GOT3 (cell line): Measurements from ENCODE around the gene ACKR2.

ENCODE experiments used
- DNase-seq: peaks from one replicate; lab custom pipeline; 2025; ENCODE audit warnings: mixed read lengths; lab: John Stamatoyannopoulos, UW

Gene ACKR2, protein sequence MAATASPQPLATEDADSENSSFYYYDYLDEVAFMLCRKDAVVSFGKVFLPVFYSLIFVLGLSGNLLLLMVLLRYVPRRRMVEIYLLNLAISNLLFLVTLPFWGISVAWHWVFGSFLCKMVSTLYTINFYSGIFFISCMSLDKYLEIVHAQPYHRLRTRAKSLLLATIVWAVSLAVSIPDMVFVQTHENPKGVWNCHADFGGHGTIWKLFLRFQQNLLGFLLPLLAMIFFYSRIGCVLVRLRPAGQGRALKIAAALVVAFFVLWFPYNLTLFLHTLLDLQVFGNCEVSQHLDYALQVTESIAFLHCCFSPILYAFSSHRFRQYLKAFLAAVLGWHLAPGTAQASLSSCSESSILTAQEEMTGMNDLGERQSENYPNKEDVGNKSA

DNA sequence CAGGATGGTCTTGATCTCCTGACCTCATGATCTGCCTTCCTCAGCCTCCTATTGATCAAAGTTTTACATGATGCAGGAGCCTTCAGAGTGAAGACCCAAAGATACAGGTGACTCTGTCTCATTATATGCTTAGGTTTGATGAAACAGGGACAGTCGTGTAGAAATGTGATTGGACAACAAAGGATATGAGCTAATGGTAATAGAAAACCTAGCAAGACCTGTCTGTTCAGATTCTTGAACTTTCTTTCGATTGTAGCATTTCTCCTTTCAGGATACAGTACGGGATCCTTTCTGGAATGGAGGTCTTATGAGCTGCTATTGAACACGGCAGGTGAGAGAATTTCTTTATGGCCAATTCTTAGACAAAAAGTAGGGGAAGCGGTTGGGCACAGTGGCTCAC, at the start of gene ACKR2:
ACKR2 (plus strand) TSS at position 244 of the 400 bp plus-strand sequence. CDS start 55,058 bp downstream, outside the sequence.
- DNase-seq, result no peak

DNA sequence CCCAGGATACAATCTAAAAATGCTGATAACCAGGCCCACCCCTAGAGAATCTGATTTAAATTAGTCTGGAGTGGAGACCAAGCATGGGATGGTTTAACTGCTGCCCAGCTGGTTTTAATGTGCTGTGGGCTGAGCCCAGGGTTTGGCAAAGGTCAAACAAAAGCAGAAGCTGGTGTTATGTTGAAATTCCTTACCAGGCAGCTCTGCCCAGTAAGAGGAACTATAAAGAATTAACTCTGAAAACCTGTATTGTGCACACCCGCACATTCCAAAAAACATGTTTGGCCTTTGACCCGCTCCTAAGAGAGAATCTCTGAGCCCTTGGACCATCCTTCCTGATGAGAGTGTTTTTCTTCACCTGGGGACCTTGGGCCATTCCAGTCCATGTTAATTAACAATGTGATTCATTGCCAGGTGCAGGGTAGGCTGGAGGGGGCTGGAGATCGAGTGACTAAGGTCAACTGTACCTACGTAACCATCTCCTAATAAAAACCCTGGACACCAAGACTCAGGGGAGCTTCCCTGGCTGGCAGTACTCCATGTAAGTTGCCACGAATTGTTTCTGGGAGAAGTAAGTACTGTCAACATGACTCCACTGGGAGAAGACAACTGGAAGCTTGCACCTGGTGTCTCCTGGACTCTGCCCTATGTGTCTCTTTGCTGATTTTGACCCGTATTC, 47.1 kb upstream of the ACKR2 start:
- DNase-seq, result no peak

DNA sequence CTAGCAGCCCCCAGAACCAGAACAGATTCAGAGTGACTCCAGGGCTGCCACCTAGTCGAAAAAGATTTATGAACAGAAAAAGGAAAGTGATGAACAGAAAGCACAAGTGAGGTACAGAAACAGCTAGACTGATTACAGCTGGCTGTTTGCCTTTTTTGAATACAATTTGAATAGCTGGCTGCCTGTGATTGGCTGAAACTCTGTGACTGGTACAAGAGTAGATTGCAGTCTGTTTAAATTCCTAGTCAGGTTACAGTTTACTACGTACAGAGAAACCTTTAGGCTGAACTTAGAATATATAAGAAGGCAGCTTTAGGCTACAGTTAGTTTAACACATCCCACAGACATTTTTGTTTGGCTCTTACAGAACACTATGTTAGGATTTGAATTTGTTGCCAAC, 46.2 kb upstream of the ACKR2 start:
- no peak for DNase-seq

DNA sequence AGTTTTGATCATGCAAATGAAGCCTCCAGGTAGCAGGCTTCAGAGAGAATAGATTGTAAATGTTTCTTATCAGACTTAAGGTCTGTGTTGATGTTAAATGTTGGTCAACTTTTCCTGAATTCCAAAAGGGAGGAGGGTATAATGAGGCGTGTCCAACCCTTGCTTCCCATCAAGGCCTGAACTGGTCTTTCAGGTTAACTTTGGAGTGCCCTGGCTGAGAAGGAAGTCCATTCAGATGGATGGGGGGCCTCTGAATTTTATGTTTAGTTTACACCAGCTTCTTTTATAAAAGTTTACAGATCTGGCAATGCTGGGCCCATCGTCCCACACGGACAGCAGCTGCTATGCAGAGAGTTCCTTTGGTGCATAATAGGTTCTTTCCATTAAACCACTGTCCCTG, 45.1 kb upstream of the ACKR2 start:
- DNase-seq, result no peak

DNA sequence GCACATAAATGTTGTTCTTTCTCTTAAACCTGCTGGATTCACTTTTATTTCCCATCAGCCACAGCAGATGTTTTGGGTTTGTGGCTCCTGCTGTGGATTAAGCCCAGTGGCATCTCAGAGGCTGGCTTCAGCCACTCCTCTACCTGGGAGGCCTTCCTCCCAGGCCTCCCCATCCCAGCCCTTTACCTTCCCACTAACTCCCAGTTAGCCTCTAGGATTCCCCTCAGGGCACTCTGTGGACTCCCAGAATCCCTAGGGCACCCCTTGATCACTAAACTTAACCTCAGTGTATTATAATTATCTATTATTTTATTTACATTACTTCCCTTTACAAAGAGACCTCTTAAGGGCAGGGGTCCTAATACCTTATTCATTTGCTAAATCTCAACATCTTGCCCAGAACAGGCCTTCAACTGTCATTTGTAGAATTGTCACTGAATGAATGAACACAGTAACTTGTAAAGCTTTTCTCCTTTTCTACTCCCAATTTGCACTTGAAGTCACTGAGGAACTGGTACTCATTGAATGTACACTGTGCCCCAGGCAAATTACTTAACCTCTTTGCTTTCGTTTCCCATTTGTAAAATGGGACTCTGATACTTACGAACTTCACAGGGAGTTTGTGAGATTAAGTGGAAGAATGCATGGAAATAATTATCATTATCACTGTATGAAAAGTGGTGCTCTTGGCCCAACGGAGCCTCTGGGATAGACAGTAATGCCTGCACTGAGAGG, 44.5 kb upstream of the ACKR2 start:
- DNase-seq, result no peak

DNA sequence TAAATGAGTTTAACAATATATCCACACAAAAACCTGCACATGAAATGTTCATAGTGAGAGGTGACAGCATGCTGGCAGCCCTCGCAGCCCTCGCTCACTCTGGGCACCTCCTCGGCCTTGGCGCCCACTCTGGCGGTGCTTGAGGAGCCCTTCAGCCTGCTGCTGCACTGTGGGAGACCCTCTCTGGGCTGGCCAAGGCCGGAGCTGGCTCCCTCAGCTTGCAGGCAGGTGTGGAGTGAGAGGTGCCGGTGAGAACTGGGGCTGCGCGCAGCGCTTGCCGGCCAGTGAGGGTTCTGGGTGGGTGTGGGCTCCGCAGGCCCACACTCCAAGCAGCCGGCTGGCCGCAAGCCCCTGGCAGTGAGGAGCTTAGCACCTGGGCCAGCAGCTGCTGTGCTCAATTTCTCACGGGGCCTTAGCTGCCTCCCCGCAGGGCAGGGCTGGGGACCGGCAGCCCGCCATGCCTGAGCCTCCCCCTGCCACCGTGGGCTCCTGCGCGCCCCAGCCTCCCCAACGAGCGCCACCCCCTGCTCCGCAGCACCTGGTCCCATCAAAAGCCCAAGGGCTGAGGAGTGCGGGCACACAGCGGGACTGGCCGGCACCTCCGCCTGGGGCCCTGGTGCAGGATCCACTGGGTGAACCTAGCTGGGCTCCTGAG, 39.6 kb upstream of the ACKR2 start:
- no peak for DNase-seq

DNA sequence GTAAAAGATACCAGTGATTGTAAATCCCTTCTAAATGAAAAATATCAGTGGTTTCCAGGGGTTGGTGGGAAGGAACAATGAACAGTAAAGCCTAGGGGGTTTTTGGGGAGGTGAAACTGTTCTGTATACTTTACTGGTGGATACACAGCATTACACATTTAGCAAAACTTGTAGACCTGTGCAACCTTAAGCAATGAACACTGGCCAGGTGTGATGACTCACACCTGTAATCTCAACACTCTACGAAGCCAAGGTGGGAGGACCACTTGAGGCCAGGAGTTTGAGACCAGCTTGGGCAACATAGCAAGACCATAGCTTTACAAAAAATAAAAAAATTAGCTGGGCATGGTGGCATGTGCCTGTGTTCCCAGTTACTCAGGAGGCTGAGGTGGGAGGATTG, 38.0 kb upstream of the ACKR2 start:
- no peak for DNase-seq

DNA sequence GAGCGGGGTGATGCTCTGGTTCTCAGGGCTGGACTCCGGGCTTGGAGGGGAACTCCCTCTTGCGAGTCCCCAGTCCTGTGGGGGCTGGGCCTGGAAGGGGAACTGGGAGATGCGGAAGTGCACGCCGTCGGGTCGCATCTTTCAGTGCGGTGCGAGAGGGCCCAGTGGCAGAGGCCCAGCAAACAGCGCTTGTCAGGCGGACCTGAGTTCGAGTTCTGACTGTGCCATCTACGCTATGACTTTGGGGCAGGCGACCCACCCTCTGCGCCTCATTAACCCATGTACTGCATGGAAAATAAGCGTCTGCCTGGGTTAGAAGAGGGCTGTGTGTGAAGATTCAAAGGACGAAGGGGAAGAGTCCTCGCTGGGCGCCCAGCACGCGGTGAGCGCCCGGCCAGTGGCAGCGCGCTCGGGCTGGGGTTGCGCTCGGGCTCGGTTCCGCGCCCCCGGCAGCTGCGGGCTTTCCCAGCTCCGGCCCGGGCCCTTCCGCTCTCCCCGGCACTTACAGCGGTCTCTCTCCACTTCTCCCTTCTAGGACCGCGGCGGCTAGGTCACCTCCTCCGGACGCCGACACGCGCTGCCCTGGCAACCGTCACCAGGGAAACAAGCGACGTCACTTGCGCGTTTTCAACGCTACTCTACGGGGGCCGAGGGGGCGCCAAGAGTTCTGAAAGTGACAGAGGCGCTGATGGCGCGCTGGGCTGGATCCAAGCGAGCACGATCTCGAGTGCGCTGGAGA, 36.4 kb upstream of the ACKR2 start, which contains the start of gene CCDC13:
CCDC13 (minus strand) TSS at position 584 of the 739 bp plus-strand sequence. CDS start 14,908 bp downstream, outside the sequence.
- DNase-seq, result no peak

DNA sequence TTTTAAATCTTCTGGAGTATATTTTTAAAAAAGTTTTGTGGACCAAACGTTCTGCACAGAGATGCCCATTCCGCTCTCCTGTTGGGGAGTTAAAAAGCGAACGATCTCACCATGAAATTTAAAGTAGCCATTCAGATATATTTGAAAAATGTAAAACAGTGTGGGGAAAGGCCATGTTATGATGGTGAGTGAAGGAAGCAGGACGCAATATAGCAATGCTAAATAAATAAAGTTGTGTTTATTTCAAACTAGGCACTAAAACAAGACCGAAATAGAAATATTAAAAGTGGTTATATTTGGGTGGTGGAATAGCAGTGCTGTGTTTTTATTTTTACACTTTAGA, 35.9 kb upstream of the ACKR2 start:
- DNase-seq, result no peak

DNA sequence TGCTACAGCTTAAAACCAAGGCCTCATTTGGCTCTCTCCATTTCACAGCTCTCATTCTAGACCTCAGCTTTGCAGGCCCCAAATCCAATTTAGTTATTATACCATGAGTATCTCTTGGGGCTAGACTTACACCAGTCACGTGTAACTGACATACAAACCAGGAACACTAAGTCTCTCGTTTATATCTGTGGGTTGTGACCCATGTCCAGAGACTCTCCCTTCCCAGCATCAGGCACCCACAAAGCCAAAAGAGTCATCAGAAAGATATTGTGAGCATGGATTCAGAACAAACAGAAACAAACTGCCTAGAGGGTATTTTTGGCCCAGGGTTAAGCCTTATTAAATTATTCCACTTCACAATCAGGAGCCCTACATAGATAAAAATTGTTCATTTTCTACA, 30.6 kb upstream of the ACKR2 start:
- no peak for DNase-seq

DNA sequence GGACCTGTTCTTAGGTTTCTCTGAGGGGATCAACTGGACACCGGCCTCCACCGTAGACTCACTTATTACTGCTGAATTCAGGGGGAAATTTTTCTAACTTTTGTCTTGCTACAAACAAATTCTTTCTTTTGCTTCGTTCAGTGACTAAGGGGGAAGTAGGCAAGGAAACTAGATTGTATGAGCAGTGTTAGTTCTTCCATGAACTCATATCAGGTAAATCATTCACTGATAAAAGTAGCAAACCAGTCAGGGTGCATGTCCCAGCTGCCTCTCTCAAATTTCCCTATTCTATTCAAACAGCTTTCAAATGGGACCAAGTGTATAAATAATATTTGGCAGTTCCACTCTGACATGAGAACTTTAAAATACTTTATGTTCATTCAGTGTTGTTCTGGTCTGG, 28.8 kb upstream of the ACKR2 start:
- DNase-seq, result no peak

DNA sequence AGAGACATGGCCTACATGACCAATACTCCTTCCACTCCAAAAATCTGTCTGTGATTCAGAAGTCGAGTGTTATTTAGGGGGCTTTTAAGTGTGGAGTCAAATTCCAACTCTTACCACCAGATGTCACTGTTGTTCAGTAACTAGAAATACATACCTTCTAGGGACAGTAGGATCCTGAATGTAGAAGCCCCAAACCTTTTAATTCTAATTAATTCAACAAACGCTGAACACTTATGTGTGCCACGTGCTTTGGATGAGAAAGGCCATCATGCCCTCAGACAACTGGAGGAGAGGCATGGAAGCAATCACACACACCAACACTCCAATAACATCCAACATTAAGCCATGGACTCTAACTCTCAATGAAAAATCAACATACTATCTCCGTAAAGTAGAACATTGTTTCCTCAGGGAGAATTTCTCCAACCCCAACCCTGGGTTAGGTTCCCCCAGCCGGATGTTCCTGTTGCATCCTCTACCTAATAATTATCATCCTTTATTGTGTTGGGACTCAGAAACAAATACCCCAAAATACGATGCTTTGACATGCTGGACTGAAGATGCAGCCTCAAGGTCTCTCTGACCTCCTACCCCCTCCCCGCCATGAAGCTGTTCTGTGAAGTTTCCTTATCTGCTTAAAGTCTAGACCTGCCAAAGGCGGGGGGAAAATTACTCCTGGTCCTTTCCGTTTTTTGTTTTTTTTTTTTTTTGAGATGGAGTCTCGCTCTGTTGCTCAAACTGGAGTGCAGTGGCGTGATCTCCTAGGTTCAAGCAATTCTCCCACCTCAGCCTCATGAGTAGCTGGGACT, 28.1 kb upstream of the ACKR2 start:
- DNase-seq, result no peak

DNA sequence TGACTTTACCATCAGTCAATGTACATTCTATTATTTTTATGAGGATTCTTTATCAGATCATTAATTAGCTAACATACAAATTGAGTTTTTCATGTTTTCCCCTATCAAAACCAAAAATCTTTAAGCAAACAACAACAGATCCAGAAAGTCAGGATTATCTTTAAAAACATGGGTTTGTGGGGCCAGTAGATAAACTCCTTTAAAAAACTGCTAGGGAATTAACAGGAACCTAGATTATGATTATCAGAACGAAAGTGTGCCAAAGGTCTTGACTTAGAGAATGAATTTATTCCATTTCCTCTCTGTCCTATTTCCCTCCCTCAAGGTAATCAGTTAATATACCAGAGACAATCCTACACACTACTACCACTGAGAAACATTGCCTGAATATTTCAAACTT, 23.0 kb upstream of the ACKR2 start:
- no peak for DNase-seq

DNA sequence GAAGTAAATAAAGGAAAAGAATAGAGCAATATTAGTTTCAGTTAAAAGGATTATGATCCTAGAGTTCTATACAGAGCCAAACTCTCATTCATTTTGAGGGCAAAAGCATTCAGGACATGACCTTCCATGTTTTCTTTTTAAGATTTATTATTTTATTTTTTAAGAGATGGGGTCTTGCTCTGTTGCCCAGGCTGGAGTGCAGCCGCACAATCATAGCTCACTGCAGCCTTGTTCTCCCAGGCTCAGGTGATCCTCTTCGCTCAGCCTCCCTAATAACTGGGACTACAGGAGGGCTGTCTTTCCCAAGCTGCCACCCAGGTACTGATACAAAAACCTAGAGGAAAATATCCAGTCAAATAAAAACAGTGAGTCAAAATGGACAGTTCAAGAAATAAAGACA, 22.6 kb upstream of the ACKR2 start:
- no peak for DNase-seq

DNA sequence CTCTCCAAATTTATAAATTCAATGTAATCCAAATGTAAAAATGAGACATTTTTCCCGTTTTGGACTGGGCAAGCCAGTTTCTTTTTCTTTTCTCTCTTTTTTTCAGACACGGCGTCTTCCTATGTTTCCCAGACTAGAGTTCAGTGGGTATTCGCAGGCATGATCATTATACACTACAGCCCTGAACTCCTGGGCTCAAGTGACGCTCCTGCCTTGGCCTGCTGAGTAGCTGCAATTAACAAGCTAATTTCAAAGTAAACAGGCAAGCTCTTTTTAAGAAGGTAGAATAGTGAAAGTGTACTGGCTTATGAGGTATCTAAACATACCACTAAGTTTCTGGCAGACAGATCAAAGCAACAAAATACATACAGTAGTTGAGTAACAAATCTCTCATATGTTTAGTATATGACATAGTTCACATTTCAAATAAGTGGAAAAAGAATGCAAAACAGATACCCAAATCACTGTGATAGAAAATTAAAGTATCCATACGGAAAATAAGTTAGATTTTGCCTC, 18.5 kb upstream of the ACKR2 start:
- DNase-seq, result no peak

DNA sequence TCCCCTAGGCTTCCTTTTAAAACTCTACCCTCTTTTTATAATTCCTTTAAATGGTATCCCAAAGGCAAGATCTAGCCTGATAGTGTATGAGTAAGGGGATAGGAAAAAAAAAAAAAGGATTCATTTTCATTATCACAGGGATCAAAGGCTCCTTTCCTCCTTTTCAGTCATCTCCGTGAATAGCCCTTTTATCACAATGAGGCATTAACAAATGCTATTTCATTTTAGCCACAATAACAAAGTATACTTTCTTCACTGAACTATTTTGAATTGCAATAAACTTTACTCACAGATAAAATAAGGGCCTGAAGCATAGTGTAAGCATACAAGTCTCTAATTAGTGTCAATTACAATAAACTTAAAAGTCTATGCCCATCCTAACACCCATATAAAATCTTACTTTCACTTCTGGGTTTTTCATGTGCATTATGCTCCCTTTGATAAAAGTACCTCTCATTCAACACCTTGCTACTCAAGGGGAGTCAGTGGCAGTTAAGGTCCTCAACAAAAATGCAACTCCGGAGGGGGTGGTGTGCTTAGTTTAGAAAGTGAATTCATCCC, 13.5 kb upstream of the ACKR2 start:
- DNase-seq, result no peak

DNA sequence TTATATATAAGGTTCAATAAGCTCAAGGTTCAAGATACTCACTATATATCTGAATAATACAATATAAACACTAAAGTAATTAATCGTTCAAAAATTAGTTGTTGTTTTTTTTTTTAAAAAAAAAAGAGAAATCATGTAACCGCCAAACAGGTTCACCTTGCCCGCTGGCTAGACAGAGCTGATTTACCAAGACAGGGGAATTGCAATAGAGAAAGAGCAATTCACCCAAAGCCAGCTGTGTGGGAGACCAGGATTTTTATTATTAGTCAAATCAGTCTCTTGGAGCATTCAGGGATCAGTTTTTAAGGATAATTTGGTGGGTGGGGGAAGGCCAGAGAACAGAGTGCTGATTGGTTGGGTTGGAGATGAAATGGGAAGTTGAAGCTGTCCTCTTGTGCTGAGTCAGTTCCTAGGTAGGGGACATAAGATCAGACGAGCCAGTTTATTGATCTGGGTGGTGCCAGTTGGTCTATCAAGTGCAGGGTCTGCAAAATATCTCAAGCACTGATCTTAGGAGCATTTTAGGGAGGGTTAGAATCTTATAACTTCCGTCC, 12.8 kb upstream of the ACKR2 start:
- DNase-seq, result no peak

DNA sequence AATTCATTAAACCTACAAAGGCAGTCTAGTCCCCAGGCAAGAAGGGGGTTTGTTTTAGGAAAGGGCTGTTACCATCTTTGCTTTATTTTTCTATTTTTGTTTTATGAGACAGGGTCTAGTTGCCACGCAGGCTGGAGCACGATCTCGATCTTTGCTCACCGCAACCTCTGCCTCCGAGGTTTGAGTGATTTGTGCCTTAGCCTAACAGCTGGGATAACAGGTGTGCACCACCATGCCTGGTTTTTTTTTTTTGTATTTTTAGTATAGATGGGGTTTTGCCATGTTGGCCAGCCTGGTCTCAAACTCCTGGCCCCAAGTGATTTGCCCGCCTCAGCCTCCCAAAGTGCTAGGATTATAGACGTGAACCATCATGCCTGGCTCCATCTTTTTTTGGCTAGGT, 9.9 kb upstream of the ACKR2 start:
- DNase-seq, result no peak

DNA sequence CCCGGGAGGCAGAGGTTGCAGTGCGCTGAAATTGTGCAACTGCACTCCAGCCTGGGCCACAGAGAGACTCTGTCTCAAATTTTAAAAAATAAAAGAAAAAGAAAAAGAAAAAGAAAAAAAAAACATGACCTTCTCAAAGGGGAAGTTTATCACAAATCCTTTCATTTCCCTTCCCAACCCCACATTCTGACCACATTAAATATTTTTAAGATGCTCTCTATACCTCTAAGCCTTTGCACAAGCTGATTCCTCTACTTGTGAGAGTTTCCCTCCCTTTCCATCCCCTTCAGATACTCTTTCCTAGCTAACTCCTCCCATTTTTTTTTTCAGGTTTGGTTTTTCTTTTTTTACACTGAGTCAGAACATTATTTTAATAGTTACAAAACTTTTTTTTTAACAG, 9.0 kb upstream of the ACKR2 start:
- no peak for DNase-seq

DNA sequence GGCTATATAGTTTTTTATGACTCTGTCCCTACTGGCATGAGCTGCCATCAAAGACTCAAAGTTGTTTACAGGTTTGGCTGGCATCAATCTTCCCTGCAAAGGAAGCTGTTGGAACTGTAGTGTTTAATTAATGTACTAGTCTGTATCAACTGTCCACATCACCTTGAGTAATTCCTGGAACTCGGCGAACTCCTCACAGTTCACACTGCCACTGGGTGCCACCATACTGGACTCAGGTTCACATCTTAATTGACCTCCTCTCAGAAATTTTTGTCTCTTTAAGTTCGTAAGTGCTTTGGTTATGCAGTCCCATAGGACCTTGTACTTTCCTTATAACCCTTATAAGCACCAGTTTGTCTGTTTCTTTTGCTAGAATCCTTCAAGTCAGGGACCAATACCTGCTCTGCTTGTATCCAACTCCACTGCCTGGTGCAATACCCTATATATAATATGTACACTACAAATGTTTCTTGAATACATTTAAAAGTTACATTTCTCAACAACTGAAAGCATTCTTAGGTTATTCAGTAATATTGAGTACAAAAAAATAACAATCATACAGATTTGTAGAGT, 8.1 kb upstream of the ACKR2 start:
- DNase-seq, result no peak
